ENCODE results near the gene CRYBG1.

The CRYBG1 gene

GRCh38 chr6:106356378-106356777 lies 4.1 kb upstream of the CRYBG1 start:
- TF ChIP-seq GABPA (IDR thresholded peaks at IDR 0.05; ENCODE audit: low read depth) (no peak), REST (IDR thresholded peaks at IDR 0.05; ENCODE audit: insufficient replicate concordance, low read depth) (no peak), SPI1 (IDR thresholded peaks at IDR 0.05; ENCODE audit: borderline replicate concordance, low read depth) (no peak), POLR2AphosphoS5 (IDR thresholded peaks at IDR 0.05; ENCODE audit: low read depth) (no peak)
- TF ChIP-seq, protein P1, sequence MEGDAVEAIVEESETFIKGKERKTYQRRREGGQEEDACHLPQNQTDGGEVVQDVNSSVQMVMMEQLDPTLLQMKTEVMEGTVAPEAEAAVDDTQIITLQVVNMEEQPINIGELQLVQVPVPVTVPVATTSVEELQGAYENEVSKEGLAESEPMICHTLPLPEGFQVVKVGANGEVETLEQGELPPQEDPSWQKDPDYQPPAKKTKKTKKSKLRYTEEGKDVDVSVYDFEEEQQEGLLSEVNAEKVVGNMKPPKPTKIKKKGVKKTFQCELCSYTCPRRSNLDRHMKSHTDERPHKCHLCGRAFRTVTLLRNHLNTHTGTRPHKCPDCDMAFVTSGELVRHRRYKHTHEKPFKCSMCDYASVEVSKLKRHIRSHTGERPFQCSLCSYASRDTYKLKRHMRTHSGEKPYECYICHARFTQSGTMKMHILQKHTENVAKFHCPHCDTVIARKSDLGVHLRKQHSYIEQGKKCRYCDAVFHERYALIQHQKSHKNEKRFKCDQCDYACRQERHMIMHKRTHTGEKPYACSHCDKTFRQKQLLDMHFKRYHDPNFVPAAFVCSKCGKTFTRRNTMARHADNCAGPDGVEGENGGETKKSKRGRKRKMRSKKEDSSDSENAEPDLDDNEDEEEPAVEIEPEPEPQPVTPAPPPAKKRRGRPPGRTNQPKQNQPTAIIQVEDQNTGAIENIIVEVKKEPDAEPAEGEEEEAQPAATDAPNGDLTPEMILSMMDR (IDR thresholded peaks at IDR 0.05; ENCODE audit: insufficient read depth, low read length), result no peak
- no peak overlapping the region for H3K4me3 ChIP-seq (replicated peaks; ENCODE audit: insufficient read depth, low read length)
- no peak overlapping the region for H3K27ac ChIP-seq (replicated peaks)
- no peaks in the 10 kb centered on the region for H3K27me3 ChIP-seq (ENCODE audit: insufficient read depth, poor library complexity, severe bottlenecking)
- DNase-seq (ENCODE audit: low read depth in 1 of 2, low spot score in 1 of 2), result no peak

DNA sequence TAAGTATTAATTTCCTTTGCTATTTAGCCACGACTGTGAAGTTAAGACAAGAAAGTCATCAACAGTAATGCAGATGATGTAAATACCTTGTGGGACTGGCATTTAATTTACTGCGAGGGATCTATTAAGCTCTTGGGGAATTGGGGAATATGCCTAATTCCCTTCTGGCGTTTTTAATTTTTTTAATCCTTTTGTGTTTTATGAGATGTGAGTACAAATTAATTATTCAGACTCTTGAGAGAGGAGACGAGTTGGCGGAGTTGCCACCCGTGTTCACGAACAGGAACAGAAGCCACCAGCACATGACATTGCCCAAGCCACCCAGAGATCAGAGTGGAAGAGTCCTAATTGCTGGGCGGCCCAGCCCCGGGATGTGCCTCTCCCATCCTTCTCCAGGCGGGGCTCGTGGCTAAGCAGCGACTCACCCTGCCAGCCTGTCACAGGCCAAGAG lies 533 bp upstream of the CRYBG1 start:
- Histone ChIP-seq H3K4me3 (replicated peaks; ENCODE audit: insufficient read depth, low read length) (peak overlapping the region; percentile 45), H3K27me3 (ENCODE audit: insufficient read depth, poor library complexity, severe bottlenecking) (no peaks in the 10 kb centered on the region), H3K27ac (replicated peaks) (no peak overlapping the region)
- TF ChIP-seq GABPA (IDR thresholded peaks at IDR 0.05; ENCODE audit: low read depth) (no peak), POLR2AphosphoS5 (IDR thresholded peaks at IDR 0.05; ENCODE audit: low read depth) (no peak), SPI1 (IDR thresholded peaks at IDR 0.05; ENCODE audit: borderline replicate concordance, low read depth) (no peak), REST (IDR thresholded peaks at IDR 0.05; ENCODE audit: insufficient replicate concordance, low read depth) (no peak)
- TF ChIP-seq, protein P1 (IDR thresholded peaks at IDR 0.05; ENCODE audit: insufficient read depth, low read length), result no peak
- DNase-seq (ENCODE audit: low read depth in 1 of 2, low spot score in 1 of 2), result no peak

DNA sequence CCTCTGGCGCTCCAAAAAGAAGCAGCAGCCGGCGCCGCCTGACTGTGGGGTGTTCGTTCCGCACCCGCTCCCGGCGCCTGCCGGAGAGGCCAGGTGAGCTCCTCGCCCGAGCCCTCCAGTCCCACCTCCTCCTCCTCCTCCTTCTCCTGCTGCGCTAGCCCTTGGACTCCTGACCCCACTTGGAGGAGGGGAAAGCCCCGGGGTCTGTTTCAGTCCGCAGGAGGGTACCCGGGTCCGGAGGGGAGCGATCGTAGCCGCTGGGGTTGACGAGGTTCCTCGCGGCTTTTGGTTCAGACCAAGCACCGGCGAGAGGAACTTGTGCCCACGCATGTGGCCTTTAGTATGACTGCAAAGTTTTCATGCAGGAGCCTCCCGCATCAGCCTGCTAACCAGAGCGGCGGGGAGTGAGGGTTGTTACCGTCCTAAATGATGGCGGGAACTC lies 493 bp downstream of the CRYBG1 start:
- H3K27me3 ChIP-seq (ENCODE audit: insufficient read depth, poor library complexity, severe bottlenecking), result no peaks in the 10 kb centered on the region
- no peak for TF ChIP-seq SPI1 (IDR thresholded peaks at IDR 0.05; ENCODE audit: borderline replicate concordance, low read depth)
- TF ChIP-seq, protein P1 (IDR thresholded peaks at IDR 0.05; ENCODE audit: insufficient read depth, low read length), result no peak
- no peak for TF ChIP-seq GABPA (IDR thresholded peaks at IDR 0.05; ENCODE audit: low read depth)
- TF ChIP-seq REST (IDR thresholded peaks at IDR 0.05; ENCODE audit: insufficient replicate concordance, low read depth), result no peak
- no peak for TF ChIP-seq POLR2AphosphoS5 (IDR thresholded peaks at IDR 0.05; ENCODE audit: low read depth)
- H3K4me3 ChIP-seq (replicated peaks; ENCODE audit: insufficient read depth, low read length), result peak overlapping the region; percentile 45
- H3K27ac ChIP-seq (replicated peaks), result no peak overlapping the region
- DNase-seq (ENCODE audit: low read depth in 1 of 2, low spot score in 1 of 2), result peak; percentile 7 to 47
